Measurements from ENCODE around the gene NAGK. TPM values are rescaled to one million over a fixed set of nuclear protein-coding genes. Genes with fewer than 3 reads are reported as not detected.
"Not testable (repeated sequence)": the region's sequence is repeated elsewhere in the genome, so short reads cannot be mapped to it uniquely, and the experiment has no call there.

Gene NAGK
- total and polyA plus RNA-seq, 2 of the 8 experiments (the other 6 are each of a cell fraction or from before 2014, with no cell fraction given) = 57.9 to 59.9 TPM

GRCh38 chr2:71021394-71021793 is 47.1 kb upstream of the NAGK start:
- 91% methylated on average over 14 of the region's 14 CpGs; no CpG with 5 or more reads in 1 of the 2 experiments for WGBS, 2 experiments (ENCODE audit: extremely low coverage in 1 of 2, insufficient coverage in 1 of 2, insufficient read length in 1 of 2, insufficient replicate concordance in 2 of 2, low coverage in 1 of 2, low lambda C conversion rate in 2 of 2, missing lambda C conversion rate in 1 of 2)
- H3K4me2 ChIP-seq (ENCODE audit: insufficient read depth in 1 of 2, low read depth in 2 of 2, low read length in 2 of 2); H3K4me3 ChIP-seq (ENCODE audit: extremely low read depth in 1 of 4, insufficient read depth in 2 of 4, low read depth in 3 of 4, low read length in 4 of 4); H3K56ac ChIP-seq (replicated peaks; ENCODE audit: insufficient read length, low read depth, low read length); H2BK20ac ChIP-seq (ENCODE audit: low read length); H3K79me1 ChIP-seq (ENCODE audit: low read depth, low read length); H2BK5ac ChIP-seq (ENCODE audit: low read depth, low read length); H3K23me2 ChIP-seq (ENCODE audit: low read depth, low read length); H3K14ac ChIP-seq (ENCODE audit: insufficient read length); H2BK15ac ChIP-seq (ENCODE audit: low read length); H3K27ac ChIP-seq (ENCODE audit: low read depth, low read length); H3K23ac ChIP-seq (ENCODE audit: insufficient read length); H3K18ac ChIP-seq (ENCODE audit: extremely low read depth, low read length); H2BK120ac ChIP-seq (replicated peaks; ENCODE audit: low read depth, low read length); H4K8ac ChIP-seq (ENCODE audit: extremely low read depth, insufficient read depth, low read length); POLR2A ChIA-PET (ENCODE audit: partially characterized antibody); H4K91ac ChIP-seq (replicated peaks; ENCODE audit: insufficient read length, low read length); H3K27me3 ChIP-seq (replicated peaks in 1 of 4; ENCODE audit: control insufficient read depth in 3 of 4, extremely low read depth in 1 of 4, insufficient read depth in 3 of 4, low read length in 3 of 4); H3K9me3 ChIP-seq (ENCODE audit: insufficient read depth in 2 of 2, low read depth in 1 of 2, low read length in 1 of 2); H4K5ac ChIP-seq (ENCODE audit: insufficient read length, low read depth, low read length); H3K79me2 ChIP-seq (ENCODE audit: control insufficient read depth in 1 of 2, insufficient read depth in 2 of 2, low read length in 2 of 2); H2AK5ac ChIP-seq (ENCODE audit: low read depth, low read length); H3K4me1 ChIP-seq (replicated peaks in 1 of 4; ENCODE audit: control insufficient read depth in 3 of 4, insufficient read depth in 4 of 4, low read length in 3 of 4); H3K9ac ChIP-seq (replicated peaks in 1 of 4; ENCODE audit: extremely low read depth in 1 of 4, low read depth in 3 of 4, low read length in 3 of 4); H3K4ac ChIP-seq (replicated peaks; ENCODE audit: insufficient read length, low read depth, low read length); H2AFZ ChIP-seq (ENCODE audit: low read length); DNase-seq (ENCODE audit: low read depth in 1 of 2, low spot score in 2 of 2); H3K36me3 ChIP-seq (ENCODE audit: control insufficient read depth in 2 of 4, insufficient read depth in 4 of 4, low read length in 3 of 4); H4K20me1 ChIP-seq (replicated peaks in 1 of 2; ENCODE audit: control insufficient read depth in 1 of 2, insufficient read depth in 2 of 2, low read length in 2 of 2); H2BK12ac ChIP-seq (ENCODE audit: low read depth, low read length); FAIRE-seq: not testable (repeated sequence)
- CTCF ChIA-PET (ENCODE audit: partially characterized antibody) = interaction anchor here (0.9 to 1.5 kb wide), 5 partner anchors 15 to 46 kb away, joined by 3 to 6 read pairs (median 3); no protein-coding TSS in a partner anchor

All from H1 (cell line).